GM18519 (cell line): Measurements from ENCODE around the gene TREM2.
"Not testable (repeated sequence)": the region's sequence is repeated elsewhere in the genome, so short reads cannot be mapped to it uniquely, and the experiment has no call there.

Source experiments
- ATAC-seq: cut with Tn5 transposase; IDR thresholded peaks from one replicate; pipeline ENCODE4 v1.9.1; 2021; ENCODE audit warnings: mild to moderate bottlenecking, moderate library complexity; ENCODE audit not compliant: unreplicated experiment, low FRiP score

Gene TREM2

GRCh38 chr6:41162687-41163418 is at the start of gene TREM2:
Gene TREM2 (minus strand): TSS chr6:41163116. CDS start chr6:41163082, 34 bp downstream.
- ATAC-seq, result no peak

- no peak for ATAC-seq
Measured at GRCh38 chr6:41209547-41210320, 46.8 kb upstream of the TREM2 start.

DNA sequence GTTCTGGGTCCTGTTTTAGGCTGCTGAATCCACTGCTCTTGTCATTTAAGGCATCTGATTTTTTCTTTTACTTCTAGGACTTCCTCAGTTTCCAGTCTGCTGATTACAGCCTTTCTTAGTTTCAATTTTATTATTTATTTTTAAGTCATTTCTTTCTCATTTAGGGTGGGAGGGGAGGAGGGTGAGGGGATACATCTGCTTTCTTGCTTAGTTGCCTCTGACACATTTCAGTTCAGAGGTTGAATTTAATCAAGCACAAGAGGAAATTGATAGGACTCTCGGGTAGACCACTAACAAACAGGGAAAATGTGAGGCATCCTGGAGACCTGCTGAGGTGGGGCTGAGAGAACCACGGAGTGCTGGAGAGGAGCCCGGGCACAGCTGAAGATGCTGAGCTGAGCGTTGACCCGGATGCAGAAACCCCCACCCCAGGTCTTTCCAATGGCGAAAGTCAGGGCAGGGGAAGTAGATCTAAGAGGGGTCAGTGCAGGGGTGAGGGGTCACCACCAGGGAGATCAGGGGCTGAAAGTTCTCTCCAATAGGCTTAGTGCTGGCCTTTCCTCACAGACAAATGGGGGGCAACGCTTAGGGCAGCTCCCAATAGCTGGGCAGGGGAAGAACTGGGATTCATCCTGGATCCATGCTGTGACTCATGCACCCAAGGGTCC is 45.7 kb upstream of the TREM2 start:
- ATAC-seq, result no peak

GRCh38 chr6:41204156-41204555 is 41.2 kb upstream of the TREM2 start:
- ATAC-seq, result no peak

- ATAC-seq, result no peak
Measured at GRCh38 chr6:41201764-41202173, 38.9 kb upstream of the TREM2 start.

DNA sequence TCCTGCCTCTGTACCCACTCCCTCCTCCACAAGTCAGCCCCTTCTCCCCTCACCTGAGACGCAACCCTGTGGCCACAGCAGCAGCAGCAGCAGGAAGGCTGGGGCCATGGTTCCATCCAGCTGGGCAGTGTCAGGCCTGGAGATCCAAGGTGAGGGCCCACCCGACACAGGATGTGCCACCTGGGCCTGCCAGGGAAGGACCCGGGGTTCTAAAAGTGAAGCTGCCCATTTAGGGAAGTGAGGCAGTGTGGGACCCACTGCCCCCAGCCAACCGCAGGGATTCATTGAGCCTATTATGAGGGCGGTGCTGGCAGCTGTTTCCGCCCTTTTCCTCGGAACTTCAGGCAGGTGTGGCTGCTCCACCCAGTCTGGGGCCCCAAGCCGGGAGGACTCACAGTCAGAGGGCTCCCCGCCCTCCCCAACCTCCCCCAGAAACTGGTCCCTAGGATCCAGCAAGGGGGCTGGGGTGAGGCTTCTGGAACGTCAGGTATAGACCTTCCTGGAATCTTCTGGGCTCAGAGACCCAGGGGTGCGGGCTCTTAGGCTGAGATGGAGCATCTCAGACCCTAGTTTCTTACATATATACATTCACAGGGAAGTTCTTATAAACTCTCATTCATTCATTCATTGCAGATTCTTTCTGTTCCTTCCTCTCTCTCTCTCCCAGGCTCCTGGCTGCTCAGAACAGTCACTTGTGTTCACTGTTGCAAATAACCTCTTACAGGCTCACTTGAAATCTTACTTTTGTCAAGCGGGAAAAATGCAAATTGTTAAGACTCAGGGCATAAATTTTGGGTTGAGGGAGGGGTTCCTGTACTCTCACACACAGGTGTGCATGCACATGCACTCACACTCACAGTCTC is 38.2 kb upstream of the TREM2 start, which contains the start of gene TREML2:
Gene TREML2 (minus strand): TSS at position 249 of the 863 bp plus-strand sequence. CDS start 141 bp downstream, at position 108.
- ATAC-seq, result no peak

GRCh38 chr6:41200296-41200900 is 37.5 kb upstream of the TREM2 start:
- ATAC-seq, result no peak

DNA sequence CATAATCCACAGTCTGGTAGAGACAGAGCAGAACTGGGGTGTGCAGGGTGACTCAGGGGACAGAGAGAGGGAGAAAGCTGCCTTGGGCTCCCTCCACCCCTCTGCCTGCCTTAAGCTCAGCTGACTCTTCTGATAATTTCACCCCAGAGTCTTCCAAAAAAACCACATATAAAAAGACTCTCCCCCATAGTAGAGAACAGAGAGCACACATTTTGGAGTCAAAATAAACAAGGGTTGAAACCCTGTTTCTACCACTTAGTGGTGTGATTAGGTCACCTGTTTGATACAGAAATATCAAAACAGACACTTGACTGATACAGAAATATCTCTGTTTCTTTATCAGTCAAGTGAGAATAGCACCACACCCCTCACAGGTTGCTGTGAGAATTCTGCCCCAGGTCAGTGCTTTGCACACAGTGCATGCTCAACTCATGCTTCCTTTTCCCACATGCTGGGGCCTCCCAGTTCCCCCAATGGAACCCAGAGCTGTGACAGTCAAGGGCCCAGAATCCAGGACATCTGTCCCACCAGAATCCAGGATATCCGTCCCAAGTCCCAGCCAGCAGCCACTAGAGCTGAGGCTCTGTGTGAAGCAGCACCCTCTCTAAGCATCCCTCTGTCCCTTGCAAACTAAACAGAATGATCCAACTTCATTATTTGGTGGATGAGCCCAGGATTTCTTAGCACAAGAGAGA is 36.8 kb upstream of the TREM2 start:
- ATAC-seq, result peak; percentile 40

GRCh38 chr6:41197234-41197633 is 34.3 kb upstream of the TREM2 start:
- no peak for ATAC-seq

DNA sequence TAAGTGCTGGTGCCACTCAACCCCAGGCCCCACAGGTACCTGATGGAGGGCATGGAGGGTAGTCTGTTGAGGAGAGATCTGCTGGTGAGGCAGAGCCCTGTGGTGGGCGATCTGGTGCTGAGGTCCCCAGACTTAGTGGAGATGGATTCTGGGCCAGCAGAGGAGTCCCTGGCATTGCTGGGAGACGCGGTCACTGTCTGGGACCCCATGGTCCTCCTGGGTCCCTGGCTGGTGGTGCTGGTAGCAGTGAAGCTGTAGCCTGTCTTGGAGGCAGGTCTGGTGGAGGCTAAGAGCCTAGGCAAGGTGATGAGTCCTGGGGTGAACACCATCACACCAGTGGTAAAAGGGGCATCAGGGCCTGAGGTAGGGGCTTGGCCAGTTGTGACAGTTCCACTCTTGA is 31.5 kb upstream of the TREM2 start:
- ATAC-seq, result no peak

DNA sequence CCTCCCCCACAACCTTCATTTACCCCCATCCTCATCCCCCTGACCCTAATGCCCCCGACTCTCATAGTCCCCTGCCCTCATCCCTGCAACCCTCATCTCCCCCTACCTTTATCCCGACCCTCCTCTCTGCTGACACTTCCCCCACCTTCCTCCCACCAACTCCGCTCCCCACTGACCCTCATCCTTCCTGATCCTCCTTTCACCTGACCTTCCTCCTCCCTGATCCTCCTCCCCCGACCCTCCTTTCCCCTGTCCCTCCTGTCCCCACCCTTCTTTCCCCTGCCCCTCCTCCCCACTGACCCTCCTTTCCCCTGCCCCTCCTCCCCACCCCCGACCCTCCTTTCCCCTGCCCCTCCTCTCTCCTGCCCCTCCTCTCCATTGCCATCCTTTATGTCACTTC is 31.0 kb upstream of the TREM2 start:
- ATAC-seq, result no peak

DNA sequence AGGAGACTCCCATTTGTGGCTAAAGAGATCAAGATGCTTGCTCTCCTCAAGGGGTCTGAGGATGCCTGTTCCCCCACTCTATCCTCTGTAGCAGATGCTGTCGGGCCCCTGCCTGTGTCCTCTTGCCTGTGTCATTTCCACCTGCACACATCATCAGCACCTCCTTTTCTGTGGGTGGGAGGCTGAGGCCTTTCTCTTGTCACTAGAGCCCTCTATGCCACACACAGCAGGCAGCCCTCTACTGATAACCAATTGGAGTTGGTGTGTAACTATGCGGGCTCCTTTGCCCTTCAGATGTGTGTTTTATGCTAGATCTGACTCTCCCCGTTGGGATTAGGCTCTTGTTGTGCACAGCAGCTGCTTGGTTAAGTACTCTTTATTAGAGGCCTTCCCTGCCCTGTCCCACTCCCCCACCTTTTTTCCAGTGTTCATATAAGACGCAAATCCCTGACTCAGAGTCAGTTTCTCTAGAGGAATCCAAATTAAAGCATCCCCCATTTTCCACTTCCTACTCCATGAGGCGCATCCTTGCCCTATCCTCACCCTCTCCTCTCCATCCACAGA is 30.3 kb upstream of the TREM2 start:
- ATAC-seq, result no peak

- ATAC-seq, result no peak
Measured at GRCh38 chr6:41191569-41191968, 28.7 kb upstream of the TREM2 start.

- no peak for ATAC-seq
Measured at GRCh38 chr6:41190791-41191190, 27.9 kb upstream of the TREM2 start.

DNA sequence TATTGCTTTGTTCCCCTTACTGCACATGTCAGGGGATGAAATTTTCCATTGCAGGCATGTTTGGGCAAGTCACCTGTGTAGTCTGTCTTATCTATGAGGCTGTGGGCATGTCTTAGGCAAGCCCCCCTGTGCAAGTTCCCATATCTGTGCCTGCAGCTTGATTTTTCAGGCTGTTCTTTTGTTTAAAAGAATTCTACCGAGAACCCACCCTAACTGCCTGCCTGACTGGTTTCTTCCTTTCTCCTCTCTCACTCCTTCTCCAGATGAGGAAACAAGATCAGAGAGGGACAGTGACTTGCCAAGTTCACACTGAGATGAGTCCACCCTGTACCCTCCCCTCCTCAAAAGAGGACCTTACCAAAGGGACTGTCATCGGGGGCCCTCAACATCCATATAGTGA is 27.1 kb upstream of the TREM2 start:
- ATAC-seq, result no peak

DNA sequence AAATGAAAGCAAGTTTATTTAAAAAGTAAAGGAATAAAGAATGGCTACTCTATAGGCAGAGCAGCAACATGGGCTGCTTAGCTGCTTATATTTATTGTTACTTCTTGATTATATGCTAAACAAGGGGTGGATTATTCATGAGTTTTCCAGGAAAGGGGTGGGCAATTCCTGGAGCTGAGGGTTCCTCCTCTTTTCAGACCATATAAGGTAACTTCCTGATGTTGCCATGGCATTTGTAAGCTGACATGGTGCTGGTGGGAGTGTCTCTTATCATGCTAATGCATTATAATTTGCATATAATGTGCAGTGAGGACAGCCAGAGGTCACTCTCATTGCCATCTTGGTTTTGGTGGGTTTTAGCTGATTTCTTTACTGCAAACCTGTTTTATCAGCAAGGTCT is 26.1 kb upstream of the TREM2 start:
- ATAC-seq, result not testable (repeated sequence)

DNA sequence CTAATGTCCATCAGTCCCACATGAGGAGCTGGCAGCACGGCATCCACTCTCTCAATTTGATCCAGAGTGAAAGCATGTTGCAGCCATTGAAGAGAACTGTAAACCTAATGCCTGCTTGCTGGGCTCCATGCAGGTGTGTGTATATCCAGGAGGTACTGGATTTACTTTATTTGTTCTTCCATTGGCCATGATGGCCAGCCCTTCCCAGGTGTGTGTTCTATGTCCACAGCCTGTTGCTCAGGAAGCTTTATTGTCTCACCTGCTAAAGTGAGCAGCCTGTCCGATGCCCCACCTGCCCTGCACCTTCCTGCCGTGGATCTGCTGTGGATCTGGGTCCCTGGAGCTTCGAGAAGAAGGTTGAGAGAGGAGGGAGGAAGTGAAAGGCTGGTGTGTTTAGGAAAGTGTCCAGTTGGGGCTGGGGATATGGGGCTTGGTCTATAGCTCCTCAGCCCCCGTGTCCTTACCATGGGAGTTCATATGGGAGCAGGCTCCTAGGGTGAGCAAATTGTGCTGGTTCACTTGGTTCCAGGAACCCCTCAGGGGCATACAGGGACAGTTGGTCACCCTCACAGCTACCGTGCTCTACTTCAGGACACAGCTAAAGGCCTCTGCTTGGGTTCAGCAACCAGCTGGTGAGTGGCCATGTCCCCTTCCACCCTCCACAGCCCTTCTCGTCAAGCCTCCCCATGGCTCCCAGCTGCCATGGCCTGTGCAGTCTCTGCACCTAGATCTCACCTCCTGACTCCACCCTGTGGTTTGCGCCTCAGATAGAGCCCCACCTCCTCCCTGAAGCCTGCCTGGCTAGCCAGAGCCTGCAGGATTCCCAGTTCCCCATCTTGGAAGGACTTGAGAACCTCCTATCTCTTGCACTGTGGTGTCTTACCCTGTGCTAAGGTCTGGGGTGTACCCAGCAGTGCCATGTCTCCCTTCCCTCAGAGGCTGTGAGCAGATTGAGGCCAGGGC is 25.3 kb upstream of the TREM2 start:
- no peak for ATAC-seq

DNA sequence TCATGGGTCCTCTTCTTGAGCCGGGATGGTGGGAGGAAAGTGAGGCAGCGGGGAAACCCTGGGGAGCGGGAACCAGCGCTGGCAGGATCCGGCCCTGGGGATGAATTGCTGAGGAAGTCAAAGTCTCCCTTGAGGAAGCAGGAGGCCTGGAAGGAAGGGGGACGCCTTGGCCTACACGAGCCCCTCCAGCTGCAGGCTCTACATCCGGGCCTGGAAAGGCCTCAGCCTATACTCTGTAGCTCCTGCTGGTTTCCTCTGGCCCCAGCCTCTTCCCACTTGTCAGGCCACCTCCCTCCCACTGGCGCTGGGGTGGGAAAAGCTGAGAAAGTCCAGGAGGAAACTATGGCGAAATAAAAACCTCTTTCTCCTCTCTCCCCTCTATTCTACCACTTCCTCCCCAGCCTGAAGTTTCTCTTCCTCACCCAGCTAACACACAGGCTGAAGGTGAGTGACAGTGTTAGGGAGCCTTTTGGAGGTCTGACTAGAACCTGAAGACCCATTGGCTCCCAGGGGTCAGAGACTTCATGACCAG is 23.2 kb upstream of the TREM2 start:
- ATAC-seq, result no peak
